Measurements from ENCODE around the gene IPO9.
"Not testable (repeated sequence)": the region's sequence is repeated elsewhere in the genome, so short reads cannot be mapped to it uniquely, and the experiment has no call there.

Gene IPO9

DNA sequence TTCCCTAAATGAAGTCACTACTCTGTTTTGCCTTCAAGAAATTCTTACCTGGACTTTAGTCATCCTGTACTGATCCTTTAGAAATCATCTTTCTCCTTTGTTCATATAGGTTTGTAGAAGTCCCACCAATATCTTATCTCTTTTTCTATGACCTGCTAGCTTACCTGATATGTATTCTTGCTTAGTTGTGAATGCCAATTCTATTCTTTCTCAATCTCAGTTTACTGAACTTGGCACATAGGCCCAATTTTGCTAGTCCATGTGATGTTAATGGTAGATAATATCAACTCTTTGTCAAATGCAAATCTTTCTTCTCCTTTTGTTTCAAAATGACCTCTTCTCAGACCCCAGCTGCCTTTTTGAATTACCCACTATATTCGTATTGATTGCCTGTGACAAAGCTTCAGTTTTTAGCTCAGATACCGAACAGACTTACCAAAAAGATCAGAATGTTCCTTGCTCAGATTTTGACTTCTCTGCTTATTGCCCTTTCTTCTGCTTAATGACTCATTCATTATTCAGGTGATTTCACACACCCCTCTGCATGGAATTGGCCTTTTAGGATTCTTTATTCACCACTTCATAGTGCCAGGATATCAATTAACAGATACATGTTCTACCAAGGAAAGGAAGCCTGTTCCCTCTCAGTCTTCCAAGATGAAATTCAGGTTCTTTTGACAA, 20.6 kb downstream of the IPO9 start:
- no peak for DNase-seq

DNA sequence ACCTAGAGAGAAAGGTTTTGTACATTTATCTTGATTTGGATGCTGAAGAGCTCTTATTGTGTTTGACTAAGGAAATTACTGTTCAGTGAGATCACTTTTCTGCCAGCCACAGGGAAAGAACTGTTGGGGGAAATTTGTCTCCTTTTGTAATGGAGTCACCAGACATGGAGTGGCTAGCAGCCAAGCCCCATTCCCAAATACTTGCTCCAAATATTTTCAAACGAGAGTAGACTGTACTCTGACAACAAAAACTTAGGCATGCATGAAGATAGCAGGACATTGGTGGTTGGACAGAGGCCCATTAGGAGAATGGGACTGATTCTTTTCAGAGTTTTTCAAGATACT, 21.1 kb downstream of the IPO9 start:
- DNase-seq = no peak

DNA sequence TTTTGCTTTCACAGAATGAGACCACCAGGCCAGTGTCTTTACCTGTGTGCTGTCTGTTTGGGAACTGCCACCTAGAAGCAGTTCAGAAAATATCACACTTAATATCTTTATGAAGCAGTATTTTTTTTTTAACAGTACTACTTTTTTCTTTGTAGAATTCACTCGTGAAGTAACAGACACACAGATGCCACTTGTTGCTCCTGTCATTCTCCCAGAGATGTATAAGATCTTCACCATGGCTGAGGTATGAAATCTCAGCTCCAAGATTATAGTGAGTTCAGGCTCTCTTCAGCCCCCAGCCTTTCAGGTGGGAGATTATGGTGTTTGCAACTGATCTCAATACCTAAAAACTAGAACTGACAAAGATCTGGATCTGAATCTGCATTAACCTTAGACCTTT, 23.0 kb downstream of the IPO9 start:
- DNase-seq = no peak

DNA sequence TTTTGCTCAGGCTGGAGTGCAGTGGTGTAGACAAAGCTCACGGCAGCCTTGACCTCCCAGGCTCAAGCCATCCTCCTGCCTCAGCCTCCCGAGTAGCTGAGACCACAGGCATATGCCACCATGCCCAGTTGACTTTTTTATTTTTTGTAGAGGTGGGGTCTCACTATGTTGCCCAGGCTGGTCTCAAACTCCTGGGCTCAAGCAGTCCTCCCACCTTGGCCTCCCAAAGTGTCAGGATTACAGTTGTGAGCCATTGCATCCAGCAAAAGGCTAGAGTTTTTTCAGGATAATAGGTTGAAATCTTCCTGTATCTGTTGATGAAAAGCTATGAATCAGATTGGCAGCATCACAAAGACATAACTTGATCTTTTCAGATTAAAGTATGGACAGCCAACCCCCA, 27.8 kb downstream of the IPO9 start:
- DNase-seq = not testable (repeated sequence)

DNA sequence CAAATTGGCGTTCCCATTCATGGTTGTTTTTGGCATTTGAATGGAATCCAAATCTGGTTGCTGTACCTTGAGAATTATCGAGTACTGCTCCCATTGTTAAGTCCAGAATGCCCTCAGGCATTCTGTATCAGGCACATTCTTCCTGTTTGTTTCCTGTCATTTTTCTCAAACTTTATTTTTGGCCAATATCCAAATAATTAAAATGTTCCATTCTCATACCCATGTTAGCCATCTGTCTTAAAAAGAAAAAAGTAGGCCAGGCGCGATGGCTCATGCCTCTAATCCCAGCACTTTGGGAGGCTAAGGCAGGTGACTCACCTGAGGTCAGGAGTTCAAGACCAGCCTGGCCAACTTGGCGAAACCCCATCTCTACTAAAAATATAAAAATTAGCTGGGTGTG, 30.5 kb downstream of the IPO9 start:
- DNase-seq = no peak

DNA sequence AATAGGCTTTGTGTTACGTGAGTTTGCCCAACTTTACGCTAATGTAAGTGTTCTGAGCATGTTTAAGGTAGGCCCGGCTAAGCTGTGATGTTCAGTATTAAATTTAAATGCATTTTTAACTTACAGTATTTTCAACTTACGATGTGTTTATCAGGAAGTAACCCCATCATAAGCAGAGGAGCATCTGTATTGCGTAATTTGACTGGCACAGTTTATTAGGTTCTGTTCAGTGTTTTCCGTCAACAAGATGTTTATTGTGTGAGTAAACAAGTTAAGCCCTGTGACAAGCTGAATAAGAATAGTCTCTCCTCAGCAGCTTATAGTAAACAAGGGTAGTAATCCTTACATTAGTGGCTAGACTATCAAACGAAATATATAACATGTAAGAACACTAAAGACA, 32.5 kb downstream of the IPO9 start:
- DNase-seq = no peak

DNA sequence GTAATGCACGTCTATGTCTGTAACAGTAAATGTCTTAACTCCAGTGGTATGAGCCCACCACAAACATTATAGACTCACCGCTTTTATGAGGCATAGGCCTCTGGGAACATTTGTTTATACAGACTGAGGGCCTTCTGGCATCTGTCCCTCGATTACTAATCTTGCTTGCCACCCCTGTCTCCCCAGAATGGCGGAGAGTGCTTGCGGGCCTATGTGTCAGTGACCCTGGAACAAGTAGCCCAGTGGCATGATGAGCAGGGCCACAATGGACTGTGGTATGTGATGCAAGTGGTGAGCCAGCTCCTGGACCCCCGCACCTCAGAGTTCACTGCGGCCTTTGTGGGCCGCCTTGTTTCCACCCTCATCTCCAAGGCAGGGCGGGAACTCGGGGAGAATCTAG, 41.4 kb downstream of the IPO9 start:
- DNase-seq = no peak

DNA sequence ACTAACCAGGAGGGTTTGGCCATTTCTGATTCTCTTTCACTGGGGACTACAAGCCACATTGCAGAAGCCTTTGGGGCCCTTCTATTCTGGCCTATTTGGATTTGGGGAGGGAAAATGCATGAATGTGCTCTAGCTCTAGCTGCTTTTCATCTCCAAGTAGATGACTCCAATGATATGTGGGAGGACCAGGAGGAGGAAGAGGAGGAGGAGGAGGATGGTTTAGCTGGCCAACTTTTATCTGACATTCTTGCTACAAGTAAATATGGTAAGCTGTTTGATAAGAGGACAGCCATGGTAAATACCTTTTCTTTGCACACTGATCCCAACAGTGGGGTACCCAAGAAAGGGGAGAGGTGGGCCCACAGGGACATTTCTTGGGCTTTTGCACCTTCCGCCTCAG, 45.7 kb downstream of the IPO9 start:
- DNase-seq = no peak

DNA sequence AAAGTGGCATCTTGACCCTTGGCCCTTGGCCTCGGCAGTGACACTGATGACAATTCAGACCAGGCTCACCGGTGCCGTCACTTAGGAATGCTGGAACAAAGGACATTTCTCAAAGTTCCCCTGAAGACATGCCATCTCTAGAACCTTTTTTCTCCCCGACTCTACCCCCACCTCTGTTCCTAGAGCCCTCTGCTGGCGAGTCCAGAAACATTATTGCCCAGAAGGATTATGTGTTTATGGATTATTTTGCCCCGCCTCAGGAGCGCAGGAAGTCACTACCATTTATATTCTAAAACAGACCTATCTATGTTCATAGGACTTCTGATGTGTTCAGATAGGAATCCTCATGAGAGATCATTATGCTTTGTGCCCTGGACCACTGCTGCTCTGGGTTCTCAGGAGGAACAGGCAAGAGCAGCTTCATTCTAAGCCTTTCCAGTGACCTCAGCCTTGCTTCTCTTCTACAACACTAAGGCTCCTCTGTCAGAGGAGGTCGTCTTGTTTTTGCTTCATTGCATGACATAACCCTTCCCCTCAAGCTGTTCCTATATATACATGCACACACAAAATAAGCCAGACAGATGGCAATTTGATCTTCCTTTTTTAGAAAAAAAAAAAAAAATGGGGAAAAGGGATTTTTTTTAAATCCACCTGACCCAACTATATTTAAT, 47.3 kb downstream of the IPO9 start:
- DNase-seq = no peak

DNA sequence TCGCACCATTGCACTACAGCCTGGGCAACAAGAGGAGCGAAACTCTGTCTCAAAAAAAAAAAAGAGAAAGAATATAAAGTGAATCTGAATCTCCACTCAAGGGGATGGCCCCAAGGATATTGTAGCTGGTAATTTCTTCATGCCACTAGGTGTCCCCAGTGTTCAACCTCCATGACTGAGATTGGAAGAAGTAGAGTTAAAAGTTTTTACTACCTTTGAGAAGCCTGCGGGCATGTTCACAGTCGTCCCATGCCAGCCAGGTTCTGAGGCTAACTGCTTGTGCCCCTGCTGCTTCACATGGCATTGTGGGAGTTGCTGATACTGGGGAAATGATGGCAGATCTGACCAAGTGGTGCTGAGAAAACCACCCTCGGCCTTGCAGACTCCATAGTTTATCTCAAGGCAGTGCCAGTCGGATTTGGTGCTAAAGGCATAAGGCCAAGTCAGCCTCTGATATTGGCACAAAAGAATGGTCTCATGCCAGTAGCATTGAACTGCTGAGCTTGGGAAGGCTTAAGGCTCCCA, 49.0 kb downstream of the IPO9 start:
- peak; percentile 18 for DNase-seq

DNA sequence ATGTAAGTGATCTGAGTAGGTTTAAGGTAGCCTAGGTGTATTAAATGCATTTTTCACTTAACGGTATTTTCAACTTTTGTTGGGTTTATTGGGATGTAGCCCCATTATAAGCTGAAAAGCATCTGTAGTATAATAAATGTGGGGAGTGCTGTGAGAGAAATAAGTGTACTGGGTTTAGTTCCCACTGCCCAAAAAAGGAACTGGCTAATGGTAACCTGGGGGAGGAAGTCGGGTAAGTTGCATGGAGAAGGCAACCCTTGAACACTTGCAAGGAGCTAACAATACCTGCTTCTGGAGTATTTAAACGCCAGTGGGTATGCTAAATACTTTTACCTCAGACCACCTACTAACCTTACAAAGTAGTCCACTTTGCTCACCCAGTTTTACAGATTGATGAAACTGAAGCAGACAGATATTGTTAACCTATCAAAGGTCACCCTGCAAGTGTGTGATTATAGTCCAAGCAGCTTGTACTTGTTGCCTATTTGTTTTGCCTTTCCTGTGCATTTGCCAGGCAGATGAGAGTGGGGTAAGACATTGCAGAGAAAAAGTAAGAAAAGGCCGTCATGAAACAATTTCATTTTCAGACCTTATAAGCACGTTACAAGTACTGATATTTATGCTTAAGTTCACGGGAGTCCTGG, 52.1 kb downstream of the IPO9 start:
- DNase-seq = no peak

DNA sequence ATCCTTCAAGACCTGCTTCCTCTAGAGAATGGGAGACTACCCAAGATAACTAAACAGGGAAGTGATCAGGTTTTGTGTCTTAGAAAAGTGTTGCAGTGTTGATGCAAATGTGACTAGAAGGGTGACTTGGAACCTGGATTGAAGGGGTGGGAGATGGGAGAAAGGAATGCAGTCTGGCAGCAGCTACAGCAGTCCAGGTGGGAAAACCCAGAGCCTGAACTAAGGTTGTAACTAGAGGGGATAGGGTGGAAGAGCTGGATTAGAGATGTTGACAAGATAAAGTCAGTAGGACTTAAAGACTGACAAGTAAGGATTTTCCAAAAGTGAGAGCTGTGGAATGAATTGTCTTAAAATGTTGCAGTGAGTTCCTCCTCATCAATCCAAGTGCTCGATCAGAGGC, 52.7 kb downstream of the IPO9 start:
- DNase-seq = no peak

DNA sequence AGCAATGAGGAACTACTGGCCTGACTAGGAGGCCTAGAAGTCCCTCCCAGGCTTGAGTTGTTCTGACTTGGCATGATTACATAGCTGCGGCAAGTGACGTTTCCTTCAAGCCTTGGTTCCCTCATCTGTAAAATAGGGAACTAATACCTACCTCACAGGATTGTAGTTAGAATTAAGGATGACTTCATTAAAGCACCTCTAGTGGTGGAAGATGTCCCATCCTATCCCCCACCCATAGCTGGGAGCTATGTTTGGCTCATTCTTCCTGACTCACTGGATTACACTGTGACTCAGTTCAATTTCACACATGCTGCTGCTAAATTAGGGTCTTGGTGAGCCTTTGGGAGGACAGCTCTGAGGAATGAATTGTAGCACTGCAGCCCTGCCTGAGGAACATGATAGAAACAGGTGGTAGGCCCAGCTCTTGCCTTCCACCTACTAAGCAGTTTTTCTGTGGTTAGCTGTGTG, 53.7 kb downstream of the IPO9 start:
- DNase-seq = no peak

DNA sequence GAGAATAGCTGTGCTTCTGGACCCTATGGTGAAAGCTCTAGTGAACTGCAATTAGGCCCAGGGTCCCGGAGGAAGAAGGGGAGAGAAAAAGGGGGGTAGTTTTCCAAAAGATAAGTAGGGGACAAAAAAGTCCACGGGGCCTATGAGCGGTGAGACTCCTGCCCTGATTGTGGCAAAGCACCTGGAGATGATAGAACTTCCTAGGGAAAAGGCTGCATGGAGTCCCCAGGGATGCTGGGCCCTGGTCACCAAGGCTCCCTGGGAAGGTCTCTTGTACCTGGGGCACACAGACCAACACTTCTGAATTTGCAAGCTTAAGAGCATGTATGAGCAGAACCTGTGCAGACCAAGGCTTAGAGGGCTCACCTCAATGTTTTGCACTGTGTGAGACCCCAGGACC, 54.3 kb downstream of the IPO9 start:
- no peak for DNase-seq

DNA sequence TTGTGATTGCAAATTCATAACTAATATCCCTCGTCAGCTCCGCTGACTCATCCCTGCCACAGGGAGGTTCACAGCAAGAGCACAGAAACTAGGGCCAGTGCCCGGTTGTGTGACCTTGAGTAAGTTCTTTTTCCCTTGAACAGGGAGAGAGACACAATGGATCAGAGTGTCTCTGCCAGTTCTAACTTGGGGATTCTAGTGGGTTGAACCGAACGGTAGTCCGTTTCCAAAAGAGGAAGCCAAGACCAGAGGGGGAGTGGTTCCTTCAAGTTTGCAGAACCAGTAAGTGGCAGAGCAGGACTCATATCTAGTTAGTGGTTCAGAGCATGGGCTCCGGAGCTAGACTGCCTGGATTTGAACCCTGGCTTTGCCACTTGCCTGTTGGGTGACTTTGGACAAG, 54.8 kb downstream of the IPO9 start:
- DNase-seq = no peak

DNA sequence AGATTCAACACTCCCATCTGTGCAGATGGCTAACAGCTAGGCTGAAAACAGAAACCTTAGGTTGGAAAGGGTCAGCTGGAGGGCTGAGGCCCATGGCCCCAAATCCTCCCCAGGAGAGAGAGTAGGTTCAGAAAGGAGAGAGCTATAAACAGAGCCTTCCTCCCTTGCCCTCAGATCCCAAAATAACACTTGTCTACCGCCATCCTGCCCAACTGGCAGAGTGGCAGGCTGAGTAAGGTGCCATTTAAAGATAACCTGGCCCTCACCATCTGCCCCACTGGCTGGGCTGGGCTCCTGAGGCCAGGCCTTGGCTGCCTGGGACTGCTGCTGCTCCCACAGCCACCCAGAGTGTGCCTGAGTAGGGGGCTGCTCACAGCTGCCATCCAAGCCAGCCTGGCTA, 55.5 kb downstream of the IPO9 start:
- no peak for DNase-seq

DNA sequence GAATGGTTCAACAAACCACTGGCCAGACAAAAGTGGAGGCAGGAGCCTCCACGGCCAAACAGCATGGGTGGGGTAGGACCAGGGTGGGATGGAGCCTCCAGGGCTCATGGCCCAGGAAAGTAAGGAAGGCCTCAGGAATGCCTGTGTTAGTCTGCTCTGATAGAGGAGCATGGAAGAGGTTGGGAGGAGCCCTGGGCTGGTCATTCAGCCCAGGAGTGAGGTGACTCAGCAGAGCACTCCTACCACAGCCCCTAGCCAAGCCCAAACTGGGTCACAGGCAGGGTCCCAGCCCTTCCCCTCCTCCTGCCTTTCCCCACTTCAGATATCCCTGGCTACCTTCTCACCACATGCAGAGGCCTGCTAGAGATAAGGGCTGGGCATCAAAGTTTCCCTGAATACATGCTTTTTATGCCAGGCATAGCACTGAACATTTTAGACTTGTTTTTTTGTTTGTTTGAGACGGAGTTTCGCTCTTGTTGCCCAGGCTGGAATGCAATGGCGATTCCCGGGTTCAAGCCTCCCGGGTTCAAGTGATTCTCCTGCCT, 56.6 kb downstream of the IPO9 start:
- DNase-seq = no peak

DNA sequence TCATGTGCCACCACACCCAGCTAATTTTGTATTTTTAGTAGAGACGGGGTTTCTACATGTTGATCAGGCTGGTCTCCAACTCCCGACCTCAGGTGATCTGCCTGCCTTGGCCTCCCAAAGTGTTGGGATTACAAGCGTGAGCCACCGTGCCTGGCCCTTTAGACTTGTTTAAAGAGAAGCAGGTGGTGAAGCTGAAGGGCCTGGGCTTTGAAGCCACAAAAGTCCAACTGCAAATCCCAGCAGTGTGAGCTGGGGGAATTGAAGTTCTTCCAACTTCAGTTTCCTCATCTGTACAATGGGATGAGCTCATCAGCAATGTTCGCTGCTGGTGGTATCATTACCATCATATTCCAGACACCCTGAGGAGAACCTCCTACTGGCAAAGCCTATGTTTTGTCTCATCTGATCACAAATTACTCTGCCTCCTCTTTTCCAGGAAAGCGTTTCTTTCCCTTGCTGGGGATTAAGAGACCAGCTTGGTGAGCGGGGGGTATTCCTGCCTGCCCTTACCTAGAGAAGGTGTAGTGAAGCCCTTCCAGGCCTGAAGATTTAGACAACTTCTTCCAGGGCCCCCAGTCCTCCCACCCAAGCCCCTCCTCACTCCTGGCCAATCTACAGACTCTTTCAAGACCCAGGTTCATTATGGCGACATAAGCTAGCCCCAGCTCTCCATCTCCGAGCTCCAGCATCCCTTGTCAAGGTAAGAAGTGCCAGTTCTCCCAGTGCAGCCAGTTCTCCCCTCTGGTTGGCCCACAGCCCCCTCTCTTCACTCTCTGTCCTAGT, 57.3 kb downstream of the IPO9 start:
- no peak for DNase-seq

DNA sequence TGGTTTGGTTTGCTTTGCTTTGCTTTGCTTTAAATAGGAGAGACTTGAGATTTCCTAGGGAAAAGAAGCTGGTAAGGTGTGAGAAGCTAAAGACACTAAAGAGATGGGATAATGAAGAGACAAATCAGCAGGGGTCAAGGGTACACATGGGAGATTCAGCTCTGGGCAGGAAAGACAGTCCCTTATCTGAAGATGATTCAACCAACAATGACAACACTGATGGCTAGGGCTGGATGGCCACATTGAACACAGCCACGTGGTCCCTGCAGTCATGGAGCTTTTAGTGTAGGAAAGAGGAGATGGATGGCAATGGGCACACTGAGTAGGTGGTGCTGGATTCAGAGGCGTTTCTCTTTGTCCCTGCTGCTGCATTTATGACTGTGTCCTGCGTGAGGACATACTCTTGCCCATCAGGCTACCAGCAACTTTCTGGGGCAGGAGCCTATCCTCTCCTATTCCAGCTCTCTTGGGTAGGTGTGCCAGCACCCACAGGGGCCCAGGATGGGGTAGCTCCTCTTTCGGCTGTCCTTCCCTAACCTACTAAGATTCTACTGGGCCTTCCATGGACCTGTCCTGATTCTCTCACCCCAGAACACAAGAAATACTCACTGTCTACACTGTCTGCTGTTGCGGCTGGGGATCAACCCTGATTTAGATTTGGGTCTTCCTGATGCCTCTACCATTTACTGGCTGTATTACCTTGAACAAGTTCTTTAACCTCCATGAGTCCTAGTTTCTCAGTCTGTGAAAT, 58.3 kb downstream of the IPO9 start:
- DNase-seq = no peak

DNA sequence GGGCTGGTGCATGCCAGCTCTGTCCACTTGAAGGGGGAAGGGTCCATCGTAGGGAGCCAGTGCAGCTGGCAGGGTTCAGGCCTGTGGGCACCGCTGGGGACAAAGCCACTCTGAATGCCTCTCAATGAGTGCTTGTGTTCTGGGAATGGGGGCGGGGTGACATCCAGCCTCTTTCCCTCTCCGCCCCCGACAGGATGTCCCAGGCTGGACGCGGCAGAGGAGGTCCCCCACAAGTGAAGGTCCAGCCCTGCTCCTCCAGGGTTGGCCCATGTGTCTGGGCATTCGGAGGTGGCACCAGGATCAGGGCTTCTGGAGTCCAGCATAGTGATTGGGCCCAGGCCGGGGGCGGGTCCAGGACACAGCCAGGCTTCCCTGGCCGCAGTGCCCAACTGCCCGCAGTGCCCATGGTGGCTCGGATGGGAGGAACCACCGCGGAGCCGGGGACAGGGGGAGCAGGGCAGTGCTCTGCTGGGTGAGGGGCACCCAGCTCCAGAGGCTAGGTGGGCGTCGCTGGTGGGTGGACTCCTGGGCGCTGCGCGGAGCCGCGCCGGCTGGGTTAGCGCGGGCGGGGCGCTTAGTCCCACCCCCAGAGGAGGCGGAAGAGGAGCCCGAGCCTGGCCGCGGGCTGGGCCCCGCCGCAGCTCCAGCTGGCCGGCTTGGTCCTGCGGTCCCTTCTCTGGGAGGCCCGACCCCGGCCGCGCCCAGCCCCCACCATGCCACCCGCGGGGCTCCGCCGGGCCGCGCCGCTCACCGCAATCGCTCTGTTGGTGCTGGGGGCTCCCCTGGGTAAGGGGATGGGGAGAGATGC, 59.5 kb downstream of the IPO9 start, which contains the start of gene SHISA4:
SHISA4 (plus strand) TSS at position 617 of the 808 bp plus-strand sequence; CDS start at position 714, 97 bp downstream.
- DNase-seq = peak; percentile 16
